HL-60 (cell line): Measurements from ENCODE around the gene MINDY3.

Source experiments
- DNase-seq, 2 experiments: peaks; one replicate each; pipeline ENCODE4 v3.0.0-alpha.2; 2010 to 2020; ENCODE audit warnings: low read depth in 1 of 2, low spot score in 1 of 2
- H3K27ac ChIP-seq: fragments of 250-450 bp; sonication (Bioruptor Pico); replicated peaks from 2 replicates; pipeline ENCODE4 v1.5.1; 2020; ENCODE audit warnings: mild to moderate bottlenecking, moderate library complexity
- H3K27me3 ChIP-seq: fragments of 250-450 bp; sonication (Bioruptor Pico); 2 replicates; pipeline ENCODE4 v1.5.1; 2021; ENCODE audit warnings: mild to moderate bottlenecking, moderate library complexity; ENCODE audit not compliant: insufficient read depth, poor library complexity, severe bottlenecking
- H3K4me3 ChIP-seq: replicated peaks from 2 replicates; pipeline ENCODE4 v1.5.1; 2011; ENCODE audit warnings: mild to moderate bottlenecking, control low read depth, low read length; ENCODE audit not compliant: insufficient read depth
- CTCF ChIP-seq: IDR thresholded peaks from one replicate; pipeline ENCODE4 v1.5.1; 2011; ENCODE audit warnings: low read length, control low read depth, inconsistent platforms; ENCODE audit not compliant: insufficient read depth
- GABPA ChIP-seq: IDR thresholded peaks from 2 replicates; pipeline ENCODE4 v1.6.1; 2012; ENCODE audit warnings: low read depth
- POLR2AphosphoS5 ChIP-seq: IDR thresholded peaks from 2 replicates; pipeline ENCODE4 v1.6.1; 2012; ENCODE audit warnings: low read depth
- REST ChIP-seq: IDR thresholded peaks from 2 replicates; pipeline ENCODE4 v1.6.1; 2012; ENCODE audit warnings: low read depth; ENCODE audit not compliant: insufficient replicate concordance
- SPI1 ChIP-seq: IDR thresholded peaks from 2 replicates; pipeline ENCODE4 v1.6.1; 2012; ENCODE audit warnings: low read depth, mild to moderate bottlenecking, borderline replicate concordance

MINDY3 gene

GRCh38 chr10:15730341-15730740, 130.0 kb downstream of the MINDY3 start:
- Histone ChIP-seq H3K27me3 (no peaks in the 10 kb centered on the region), H3K27ac (no peak overlapping the region), H3K4me3 (no peak overlapping the region)
- DNase-seq = no peak
- no peak for TF ChIP-seq GABPA
- no peak for TF ChIP-seq CTCF
- TF ChIP-seq SPI1 = no peak
- TF ChIP-seq REST = no peak
- no peak for TF ChIP-seq POLR2AphosphoS5

GRCh38 chr10:15729890-15730289, 130.4 kb downstream of the MINDY3 start:
- Histone ChIP-seq H3K4me3 (no peak overlapping the region), H3K27ac (no peak overlapping the region), H3K27me3 (no peaks in the 10 kb centered on the region)
- DNase-seq = no peak
- TF ChIP-seq SPI1 (no peak), CTCF (no peak), GABPA (no peak), POLR2AphosphoS5 (no peak), REST (no peak)
